OCI-M1 (cell line): Measurements from ENCODE around the gene TUFM.
"Not testable (repeated sequence)": the region's sequence is repeated elsewhere in the genome, so short reads cannot be mapped to it uniquely, and the experiment has no call there.

Experiments
- DNase-seq: peaks from one replicate; lab custom pipeline; 2025; lab: John Stamatoyannopoulos, UW

Gene TUFM

GRCh38 chr16:28839004-28839639 is 7.0 kb downstream of the TUFM start:
- no peak for DNase-seq

GRCh38 chr16:28838558-28838918 is 7.6 kb downstream of the TUFM start:
- no peak for DNase-seq

GRCh38 chr16:28837672-28838557 is 8.2 kb downstream of the TUFM start:
- no peak for DNase-seq

GRCh38 chr16:28836761-28837064 is 9.4 kb downstream of the TUFM start:
- no peak for DNase-seq

- DNase-seq = no peak
These were observed 10.0 kb downstream of the TUFM start for GRCh38 chr16:28835864-28836760.

GRCh38 chr16:28834873-28835863 is 11.0 kb downstream of the TUFM start:
- no peak for DNase-seq

- no peak for DNase-seq
These were observed 11.8 kb downstream of the TUFM start for GRCh38 chr16:28834349-28834748.

GRCh38 chr16:28830531-28830930 is 15.6 kb downstream of the TUFM start:
- no peak for DNase-seq

GRCh38 chr16:28829747-28830146 is 16.4 kb downstream of the TUFM start:
- DNase-seq = no peak

GRCh38 chr16:28826141-28826540 is 20.0 kb downstream of the TUFM start:
- no peak for DNase-seq

- DNase-seq = no peak
These were observed 21.5 kb downstream of the TUFM start for GRCh38 chr16:28824717-28824973.

GRCh38 chr16:28823873-28824716 is 22.1 kb downstream of the TUFM start:
- peak; percentile 97 for DNase-seq

- no peak for DNase-seq
These were observed 22.8 kb downstream of the TUFM start for GRCh38 chr16:28823291-28823872.

- peak; percentile 98 for DNase-seq
These were observed 23.4 kb downstream of the TUFM start, which contains the start of gene ATXN2L for GRCh38 chr16:28822520-28823290. Gene ATXN2L (plus strand): TSS chr16:28822999. CDS start chr16:28823260, 261 bp downstream.

- DNase-seq = peak; percentile 61
These were observed 24.2 kb downstream of the TUFM start for GRCh38 chr16:28821874-28822519.

GRCh38 chr16:28820546-28820945 is 25.6 kb downstream of the TUFM start:
- DNase-seq = not testable (repeated sequence)

- DNase-seq = peak; percentile 25
These were observed 26.1 kb downstream of the TUFM start for GRCh38 chr16:28820016-28820415.

GRCh38 chr16:28807445-28808120 is 38.6 kb downstream of the TUFM start:
- DNase-seq = not testable (repeated sequence)
